HCT116 (cell line): ENCODE results near the gene ARAP1. TPM values are rescaled to one million over a fixed set of nuclear protein-coding genes. Genes with fewer than 3 reads are reported as not detected.

Experiments used
- ATAC-seq: fragments of 200-7000 bp; cut with Tn5 transposase; 2 replicates; pipeline ENCODE4 v1.9.1; 2020; ENCODE audit warnings: mild to moderate bottlenecking, moderate library complexity
- BruUV-seq: library from RNA; stranded (reverse); fragments of 400-500 nt; replicated peaks from 2 replicates; lab custom pipeline; 2021; lab: Mats Ljungman, UMichigan
- CTCF ChIA-PET: fragments of 300-600 bp; sonication (Branson Sonifier 250); formaldehyde crosslinking; loops from one replicate; lab custom pipeline; 2021; ENCODE audit warnings: antibody characterized with exemption; lab: Charles Lee
- POLR2A ChIA-PET: fragments of 300-600, 350-600 bp; sonication (Branson Sonifier 250); formaldehyde crosslinking; loops from one replicate; lab custom pipeline; 2021; ENCODE audit warnings: antibody characterized with exemption; lab: Charles Lee
- RAD21 ChIA-PET, 2 experiments: fragments of 300-600 bp; sonication (Branson Sonifier 250); formaldehyde crosslinking; loops; one replicate each; lab custom pipeline; 2023; ENCODE audit warnings: low total read pairs in 2 of 2; ENCODE audit not compliant: uncharacterized antibody in 2 of 2, unreplicated experiment in 2 of 2, low non-redundant PET in 1 of 2; lab: Charles Lee
- DNase-seq: peaks from one replicate; pipeline ENCODE4 v3.0.0-alpha.2; 2010; ENCODE audit warnings: low read depth, low spot score
- H2AFZ ChIP-seq: fragments of 200-600 bp; shearing (Covaris generic), sonication (generic); 2 replicates; pipeline ENCODE4 v1.6.1; 2017; ENCODE audit warnings: low read depth, mixed run types, mixed read lengths, antibody characterized with exemption, low read length; ENCODE audit not compliant: poor library complexity, severe bottlenecking
- H3K27ac ChIP-seq: 2 replicates; pipeline ENCODE4 v1.5.1; 2012; ENCODE audit warnings: low read depth, low read length
- H3K27me3 ChIP-seq: fragments of 200-600 bp; sonication (generic); 2 replicates; pipeline ENCODE4 v1.6.1; 2016; ENCODE audit warnings: mixed run types, low read length, mixed read lengths; ENCODE audit not compliant: insufficient read depth
- H3K36me3 ChIP-seq, 2 experiments: fragments of 200-500 bp in 1 of 2; fragments of 200-600 bp in 1 of 2; sonication (Bioruptor generic) in 1 of 2; sonication (generic) in 1 of 2; 2 replicates each; pipeline versions ENCODE4 v1.5.1 to v1.6.1; 2014 to 2016; ENCODE audit warnings: low read length in 2 of 2, inconsistent platforms in 1 of 2, mixed read lengths in 1 of 2, mixed run types in 1 of 2; ENCODE audit not compliant: insufficient read depth in 2 of 2, control insufficient read depth in 1 of 2
- H3K4me1 ChIP-seq, 2 experiments: fragments of 200-600 bp in 1 of 2; sonication (generic) in 1 of 2; 2 replicates each; pipeline versions ENCODE4 v1.5.1 to v1.6.1; 2012 to 2017; ENCODE audit warnings: low read length in 2 of 2, inconsistent platforms in 1 of 2, mild to moderate bottlenecking in 1 of 2, mixed read lengths in 1 of 2, mixed run types in 1 of 2, moderate library complexity in 1 of 2; ENCODE audit not compliant: insufficient read depth in 2 of 2, control insufficient read depth in 1 of 2
- H3K4me2 ChIP-seq: fragments of 200-600 bp; sonication (generic); 2 replicates; pipeline ENCODE4 v1.6.1; 2017; ENCODE audit warnings: mixed run types, low read length, mixed read lengths
- H3K4me3 ChIP-seq, 2 experiments: fragments of 200-600 bp in 1 of 2; sonication (generic) in 1 of 2; replicated peaks in 1 of 2; 2 replicates each; pipeline ENCODE4 v1.5.1; 2011 to 2016; ENCODE audit warnings: low read length in 2 of 2, control low read depth in 1 of 2, low read depth in 1 of 2, mild to moderate bottlenecking in 1 of 2, mixed read lengths in 1 of 2, mixed run types in 1 of 2
- H3K79me2 ChIP-seq: fragments of 200-600 bp; sonication (generic); 2 replicates; pipeline ENCODE4 v1.6.1; 2017; ENCODE audit warnings: mild to moderate bottlenecking, mixed run types, low read length, moderate library complexity, mixed read lengths; ENCODE audit not compliant: insufficient read depth
- H3K9ac ChIP-seq: fragments of 200-600 bp; sonication (generic); 2 replicates; pipeline ENCODE4 v1.6.1; 2016; ENCODE audit warnings: low read length, mixed read lengths
- H3K9me2 ChIP-seq: fragments of 200-600 bp; sonication (generic), shearing (Covaris generic); 2 replicates; pipeline ENCODE4 v1.6.1; 2017; ENCODE audit warnings: mixed run types, mild to moderate bottlenecking, moderate library complexity; ENCODE audit not compliant: insufficient read depth
- H3K9me3 ChIP-seq, 2 experiments: fragments of 200-500 bp in 1 of 2; fragments of 200-600 bp in 1 of 2; sonication (Bioruptor generic) in 1 of 2; sonication (generic) in 1 of 2; 2 replicates each; pipeline ENCODE4 v1.6.1; 2014 to 2017; ENCODE audit warnings: low read length in 2 of 2, mixed read lengths in 2 of 2, inconsistent platforms in 1 of 2, low read depth in 1 of 2, mild to moderate bottlenecking in 1 of 2, mixed run types in 1 of 2, moderate library complexity in 1 of 2; ENCODE audit not compliant: control insufficient read depth in 1 of 2, insufficient read depth in 1 of 2
- H4K20me1 ChIP-seq: fragments of 200-600 bp; sonication (generic), shearing (Covaris generic); 2 replicates; pipeline ENCODE4 v1.6.1; 2017; ENCODE audit warnings: mixed run types, mild to moderate bottlenecking, moderate library complexity; ENCODE audit not compliant: insufficient read depth
- CTCF ChIP-seq, 3 experiments: fragments of 200-600 bp in 1 of 3; sonication (generic) in 1 of 3; IDR thresholded peaks in 2 of 3; conservative IDR thresholded peaks in 1 of 3; 2 replicates each; pipeline ENCODE4 v1.5.1; 2012 to 2017; ENCODE audit warnings: low read depth in 2 of 3, low read length in 2 of 3, antibody characterized with exemption in 1 of 3, borderline replicate concordance in 1 of 3, control low read depth in 1 of 3, mild to moderate bottlenecking in 1 of 3, mixed read lengths in 1 of 3, mixed run types in 1 of 3, moderate library complexity in 1 of 3; ENCODE audit not compliant: insufficient read depth in 1 of 3
- EGR1 ChIP-seq: IDR thresholded peaks from 2 replicates; pipeline ENCODE4 v1.6.1; 2012; ENCODE audit warnings: low read depth
- JUND ChIP-seq: IDR thresholded peaks from 2 replicates; pipeline ENCODE4 v1.6.1; 2012
- POLR2AphosphoS5 ChIP-seq: IDR thresholded peaks from 2 replicates; pipeline ENCODE4 v1.6.1; 2011; ENCODE audit warnings: mild to moderate bottlenecking, low read depth, low read length, moderate library complexity
- RAD21 ChIP-seq: IDR thresholded peaks from 2 replicates; pipeline ENCODE4 v1.6.1; 2012; ENCODE audit warnings: low read depth, mild to moderate bottlenecking
- SIN3A ChIP-seq: IDR thresholded peaks from 2 replicates; pipeline ENCODE4 v1.6.1; 2012; ENCODE audit warnings: low read depth
- YY1 ChIP-seq: IDR thresholded peaks from 2 replicates; pipeline ENCODE4 v1.6.1; 2011; ENCODE audit warnings: low read length, low read depth, moderate library complexity, mild to moderate bottlenecking; ENCODE audit not compliant: insufficient replicate concordance; ENCODE audit errors: extremely low read depth
- intact Hi-C: fragments of 100-400 bp; cut with micrococcal nuclease; formaldehyde crosslinking; loops from 2 replicates; pipeline ENCODE4 v1.10.0; 2022
- total RNA-seq: library from RNA; stranded (reverse); gene quantifications from one replicate; pipeline ENCODE4 v1.2.1, GENCODE V29; 2021; ENCODE audit not compliant: unreplicated experiment

ARAP1 gene
- total RNA-seq, 1 experiment from 2014 or later = 57.4 TPM

GRCh38 chr11:72693271-72693968 is 58.8 kb downstream of the ARAP1 start:
- no peak overlapping the region for H3K9ac ChIP-seq
- no peaks in the 10 kb centered on the region for H4K20me1 ChIP-seq
- no peaks in the 10 kb centered on the region for H3K9me2 ChIP-seq
- no peaks in the 10 kb centered on the region for H3K9me3 ChIP-seq
- no peak overlapping the region for H3K27ac ChIP-seq
- no peaks in the 10 kb centered on the region for H3K4me1 ChIP-seq
- H3K4me3 ChIP-seq = no peak overlapping the region
- no peak overlapping the region for H2AFZ ChIP-seq
- no peaks in the 10 kb centered on the region for H3K27me3 ChIP-seq
- peaks cover 14% of the 10 kb centered on the region in 2 experiments; a peak in 2 of 4 replicates for H3K36me3 ChIP-seq
- TF ChIP-seq RAD21 = no peak
- no peak for TF ChIP-seq JUND
- TF ChIP-seq CTCF (IDR thresholded peaks at IDR 0.05 in 2 of 3, conservative IDR thresholded peaks at IDR 0.05 in 1 of 3; ENCODE audit: borderline replicate concordance in 1 of 3, insufficient read depth in 1 of 3, low read depth in 2 of 3, low read length in 2 of 3) = peak; percentile 26 to 67 (median 26); a peak in 5 of 6 replicates
- TF ChIP-seq YY1 = no peak
- TF ChIP-seq POLR2AphosphoS5 = no peak
- TF ChIP-seq EGR1 = no peak
- TF ChIP-seq SIN3A = no peak
- TF ChIP-seq, all 23 proteins: peak for 1
- peak; percentile 62 for ATAC-seq
- RAD21 ChIA-PET = no interaction called here
- BruUV-seq = no TSS peak
- DNase-seq = no peak
- CTCF ChIA-PET = no interaction called here
- no peaks in the 10 kb centered on the region for H3K79me2 ChIP-seq
- no peak overlapping the region for H3K4me2 ChIP-seq
- POLR2A ChIA-PET = no interaction called here
- intact Hi-C loops = no loop called here
